ENCODE measurements around the gene KLHL22. TPM values are rescaled to one million over a fixed set of nuclear protein-coding genes. Genes with fewer than 3 reads are reported as not detected.

Gene KLHL22
- total and polyA plus RNA-seq, 2 of the 8 experiments (the other 6 are each of a cell fraction or from before 2014, with no cell fraction given): 9.4 to 16.2 TPM

GRCh38 chr22:20464096-20464614 lies 31.4 kb downstream of the KLHL22 start (continued):
- no peak for TF ChIP-seq CREB1 (IDR thresholded peaks at IDR 0.05)
- TF ChIP-seq HDAC6 (IDR thresholded peaks at IDR 0.05; ENCODE audit: low read depth, low read length): no peak
- TF ChIP-seq CHD2 (IDR thresholded peaks at IDR 0.05; ENCODE audit: low read length): no peak
- no peak for TF ChIP-seq FOSL1 (IDR thresholded peaks at IDR 0.05; ENCODE audit: insufficient read depth, low read depth, low read length)
- TF ChIP-seq BRCA1 (IDR thresholded peaks at IDR 0.05; ENCODE audit: low read depth, low read length): no peak
- no peak for TF ChIP-seq SIRT6 (IDR thresholded peaks at IDR 0.05; ENCODE audit: low read length)

All from H1 (cell line).